ENCODE measurements around the gene TRPC6. TPM values are rescaled to one million over a fixed set of nuclear protein-coding genes. Genes with fewer than 3 reads are reported as not detected.

Gene TRPC6
- polyA plus RNA-seq, 1 donor from 2014 or later, result 0.11 TPM

- H2AFZ ChIP-seq (ENCODE audit: low read depth, low read length), result no peak overlapping the region
- TF ChIP-seq EZH2 (IDR thresholded peaks at IDR 0.05; ENCODE audit: borderline replicate concordance, insufficient read depth, low read length, poor library complexity, severe bottlenecking) (no peak), EP300 (conservative IDR thresholded peaks at IDR 0.05; ENCODE audit: poor library complexity, severe bottlenecking) (no peak), POLR2AphosphoS5 (IDR thresholded peaks at IDR 0.05) (no peak), REST (IDR thresholded peaks at IDR 0.05; ENCODE audit: borderline replicate concordance) (no peak), TAF1 (IDR thresholded peaks at IDR 0.05; ENCODE audit: low read depth) (no peak), MXI1 (conservative IDR thresholded peaks at IDR 0.05; ENCODE audit: poor library complexity, severe bottlenecking) (no peak), SMC3 (conservative IDR thresholded peaks at IDR 0.05; ENCODE audit: poor library complexity) (no peak), RAD21 (conservative IDR thresholded peaks at IDR 0.05) (no peak)
- TF ChIP-seq, protein P1, sequence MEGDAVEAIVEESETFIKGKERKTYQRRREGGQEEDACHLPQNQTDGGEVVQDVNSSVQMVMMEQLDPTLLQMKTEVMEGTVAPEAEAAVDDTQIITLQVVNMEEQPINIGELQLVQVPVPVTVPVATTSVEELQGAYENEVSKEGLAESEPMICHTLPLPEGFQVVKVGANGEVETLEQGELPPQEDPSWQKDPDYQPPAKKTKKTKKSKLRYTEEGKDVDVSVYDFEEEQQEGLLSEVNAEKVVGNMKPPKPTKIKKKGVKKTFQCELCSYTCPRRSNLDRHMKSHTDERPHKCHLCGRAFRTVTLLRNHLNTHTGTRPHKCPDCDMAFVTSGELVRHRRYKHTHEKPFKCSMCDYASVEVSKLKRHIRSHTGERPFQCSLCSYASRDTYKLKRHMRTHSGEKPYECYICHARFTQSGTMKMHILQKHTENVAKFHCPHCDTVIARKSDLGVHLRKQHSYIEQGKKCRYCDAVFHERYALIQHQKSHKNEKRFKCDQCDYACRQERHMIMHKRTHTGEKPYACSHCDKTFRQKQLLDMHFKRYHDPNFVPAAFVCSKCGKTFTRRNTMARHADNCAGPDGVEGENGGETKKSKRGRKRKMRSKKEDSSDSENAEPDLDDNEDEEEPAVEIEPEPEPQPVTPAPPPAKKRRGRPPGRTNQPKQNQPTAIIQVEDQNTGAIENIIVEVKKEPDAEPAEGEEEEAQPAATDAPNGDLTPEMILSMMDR (IDR thresholded peaks at IDR 0.05; ENCODE audit: poor library complexity, severe bottlenecking), result no peak
- H3K27me3 ChIP-seq (ENCODE audit: insufficient read depth, low read depth, low read length), result no peaks in the 10 kb centered on the region
- no peak overlapping the region for H3K9ac ChIP-seq (ENCODE audit: low read length)
- no peak overlapping the region for H3K4me3 ChIP-seq (ENCODE audit: low read length)
- H3K36me3 ChIP-seq (ENCODE audit: insufficient read depth, low read length), result no peaks in the 10 kb centered on the region
- H3K9me3 ChIP-seq (ENCODE audit: low read length), result no peaks in the 10 kb centered on the region
- H3F3A ChIP-seq (ENCODE audit: insufficient read depth, low read length, poor library complexity, severe bottlenecking), result no peaks in the 10 kb centered on the region
- H3K4me2 ChIP-seq (ENCODE audit: low read length), result no peak overlapping the region
- no peaks in the 10 kb centered on the region for H3K9me2 ChIP-seq (ENCODE audit: insufficient read depth, low read length)
- no peaks in the 10 kb centered on the region for H4K20me1 ChIP-seq (ENCODE audit: insufficient read depth)
- H3K27ac ChIP-seq (ENCODE audit: low read length), result no peak overlapping the region
- H3K79me2 ChIP-seq (replicated peaks; ENCODE audit: insufficient read depth, low read length), result no peaks in the 10 kb centered on the region
These were observed 67.3 kb downstream of the TRPC6 start for GRCh38 chr11:101516546-101516945.

GRCh38 chr11:101511065-101511464 is 72.7 kb downstream of the TRPC6 start:
- Histone ChIP-seq H3F3A (ENCODE audit: insufficient read depth, low read length, poor library complexity, severe bottlenecking) (no peaks in the 10 kb centered on the region), H4K20me1 (ENCODE audit: insufficient read depth) (no peaks in the 10 kb centered on the region), H3K27me3 (ENCODE audit: insufficient read depth, low read depth, low read length) (no peaks in the 10 kb centered on the region), H3K27ac (ENCODE audit: low read length) (no peak overlapping the region), H3K4me3 (ENCODE audit: low read length) (no peak overlapping the region), H2AFZ (ENCODE audit: low read depth, low read length) (no peak overlapping the region), H3K36me3 (ENCODE audit: insufficient read depth, low read length) (no peaks in the 10 kb centered on the region), H3K9me3 (ENCODE audit: low read length) (no peaks in the 10 kb centered on the region), H3K79me2 (replicated peaks; ENCODE audit: insufficient read depth, low read length) (no peaks in the 10 kb centered on the region), H3K9me2 (ENCODE audit: insufficient read depth, low read length) (no peaks in the 10 kb centered on the region), H3K9ac (ENCODE audit: low read length) (no peak overlapping the region), H3K4me2 (ENCODE audit: low read length) (no peak overlapping the region)
- TF ChIP-seq MXI1 (conservative IDR thresholded peaks at IDR 0.05; ENCODE audit: poor library complexity, severe bottlenecking) (no peak), REST (IDR thresholded peaks at IDR 0.05; ENCODE audit: borderline replicate concordance) (no peak), EP300 (conservative IDR thresholded peaks at IDR 0.05; ENCODE audit: poor library complexity, severe bottlenecking) (no peak), POLR2AphosphoS5 (IDR thresholded peaks at IDR 0.05) (no peak), TAF1 (IDR thresholded peaks at IDR 0.05; ENCODE audit: low read depth) (no peak), SMC3 (conservative IDR thresholded peaks at IDR 0.05; ENCODE audit: poor library complexity) (no peak)
